Neuron (in vitro differentiated cells): ENCODE measurements around the gene GUCY1A1.

Experiments used
- H2AFZ ChIP-seq: one replicate; pipeline ENCODE4 v1.6.1; 2013; ENCODE audit warnings: low read depth, mild to moderate bottlenecking, inconsistent platforms, low read length, moderate library complexity
- H3K27me3 ChIP-seq: one replicate; pipeline ENCODE4 v1.6.1; 2013; ENCODE audit warnings: low read length; ENCODE audit not compliant: insufficient read depth
- H3K36me3 ChIP-seq: one replicate; pipeline ENCODE4 v1.6.1; 2013; ENCODE audit warnings: low read length; ENCODE audit not compliant: insufficient read depth
- H3K4me1 ChIP-seq: one replicate; pipeline ENCODE4 v1.6.1; 2013; ENCODE audit warnings: low read length; ENCODE audit not compliant: insufficient read depth
- H3K4me3 ChIP-seq: 2 replicates; pipeline ENCODE4 v1.5.1; 2013; ENCODE audit warnings: mild to moderate bottlenecking, low read length, moderate library complexity
- H3K9me3 ChIP-seq: one replicate; pipeline ENCODE4 v1.6.1; 2013; ENCODE audit warnings: low read length

The GUCY1A1 gene

DNA sequence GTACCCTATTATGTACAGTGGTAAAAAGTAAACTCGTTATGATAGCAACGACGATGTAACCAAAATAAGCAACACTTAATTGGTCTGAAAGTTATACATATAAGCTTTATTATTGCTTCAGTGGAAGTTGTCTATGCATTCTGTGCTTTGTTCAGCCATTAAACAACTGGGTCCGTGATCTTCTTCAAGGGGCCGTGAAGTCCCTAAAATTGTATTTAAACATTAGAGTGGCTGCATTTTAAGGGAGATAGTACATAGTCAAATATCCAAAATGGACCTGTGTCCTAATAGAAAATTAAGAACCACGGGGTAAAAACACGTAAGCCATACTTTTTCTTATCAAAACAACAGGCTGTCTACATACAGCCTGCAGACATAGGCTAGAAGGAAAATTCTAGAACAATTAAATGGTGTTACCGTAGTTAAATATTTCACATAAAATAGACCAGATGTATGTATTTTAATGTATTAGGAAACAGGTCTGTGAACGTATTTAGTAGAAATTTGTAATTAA lies 2.1 kb downstream of the GUCY1A1 start:
- Histone ChIP-seq H3K4me1 (peaks cover 18% of the 10 kb centered on the region), H3K9me3 (no peaks in the 10 kb centered on the region), H3K36me3 (no peaks in the 10 kb centered on the region), H3K4me3 (no peak overlapping the region), H3K27me3 (peaks cover 56% of the 10 kb centered on the region), H2AFZ (no peak overlapping the region)

DNA sequence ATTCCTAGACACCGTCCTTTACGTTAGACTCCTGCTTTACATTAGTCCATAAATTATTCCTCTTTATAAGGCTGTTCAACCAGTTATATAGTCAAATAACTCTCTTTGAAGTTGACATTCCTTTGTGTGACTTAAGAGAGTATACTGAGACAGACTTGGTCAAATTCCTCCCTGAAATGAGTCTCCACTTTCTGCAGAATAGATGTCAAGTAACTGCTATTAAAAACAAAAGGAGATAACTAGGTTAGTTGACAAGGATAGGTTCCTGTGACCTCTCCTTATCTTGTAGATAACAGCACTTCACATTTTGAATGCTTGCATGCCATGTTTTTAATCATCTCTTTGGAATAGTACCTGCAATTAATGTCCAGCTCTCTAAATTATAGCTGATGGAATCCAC lies 5.7 kb downstream of the GUCY1A1 start:
- H3K9me3 ChIP-seq = no peaks in the 10 kb centered on the region
- peaks cover 25% of the 10 kb centered on the region for H3K4me1 ChIP-seq
- no peak overlapping the region for H2AFZ ChIP-seq
- no peak overlapping the region for H3K4me3 ChIP-seq
- H3K27me3 ChIP-seq = peaks cover 29% of the 10 kb centered on the region
- H3K36me3 ChIP-seq = no peaks in the 10 kb centered on the region

DNA sequence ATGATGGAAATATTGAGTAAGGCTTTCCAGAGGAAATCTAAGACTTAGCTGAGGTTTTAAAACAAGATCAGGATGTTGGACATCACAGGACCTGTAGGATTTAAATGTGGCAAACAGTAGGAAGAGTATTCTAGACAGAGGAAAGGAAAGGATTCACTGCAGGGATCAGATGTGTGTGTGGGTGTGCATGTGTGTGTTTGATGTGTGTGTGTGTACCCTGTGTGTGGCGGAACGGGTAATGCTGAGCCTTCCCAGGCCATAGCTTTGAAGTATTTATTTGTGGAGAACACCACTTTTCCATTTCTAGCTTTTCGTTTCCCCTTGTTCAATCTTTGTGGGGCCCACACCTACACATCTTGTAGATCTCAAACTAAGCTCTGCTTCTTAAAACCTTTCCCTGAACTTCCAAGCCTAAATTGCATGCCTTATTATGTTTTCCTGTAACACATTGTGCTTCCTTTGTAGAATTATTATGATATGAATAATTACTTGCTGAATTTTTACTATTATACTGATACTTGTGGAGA lies 6.9 kb downstream of the GUCY1A1 start:
- H3K4me3 ChIP-seq = no peak overlapping the region
- H3K9me3 ChIP-seq = no peaks in the 10 kb centered on the region
- peaks cover 17% of the 10 kb centered on the region for H3K4me1 ChIP-seq
- peaks cover 20% of the 10 kb centered on the region for H3K27me3 ChIP-seq
- no peaks in the 10 kb centered on the region for H3K36me3 ChIP-seq
- no peak overlapping the region for H2AFZ ChIP-seq

DNA sequence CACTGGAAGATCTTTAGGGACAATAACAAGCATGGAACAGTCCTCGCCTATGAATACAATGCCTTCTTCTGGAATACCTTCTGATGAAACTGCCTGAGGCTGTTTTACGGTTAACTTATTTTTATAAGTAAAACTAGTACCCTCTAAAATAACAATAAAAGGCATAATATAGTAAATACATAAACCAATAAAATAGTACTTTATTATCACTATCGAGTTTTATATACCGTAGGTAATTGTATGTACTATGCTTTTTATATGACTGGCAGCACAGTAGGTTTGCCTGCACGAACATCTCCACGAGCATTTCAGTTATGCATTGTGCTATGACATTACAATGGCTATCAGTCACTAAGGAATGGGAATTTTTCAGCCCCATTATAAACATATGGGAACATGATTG lies 8.0 kb downstream of the GUCY1A1 start:
- no peak overlapping the region for H3K4me3 ChIP-seq
- no peaks in the 10 kb centered on the region for H3K36me3 ChIP-seq
- no peak overlapping the region for H2AFZ ChIP-seq
- peaks cover 17% of the 10 kb centered on the region for H3K27me3 ChIP-seq
- peaks cover 15% of the 10 kb centered on the region for H3K4me1 ChIP-seq
- H3K9me3 ChIP-seq = no peaks in the 10 kb centered on the region

DNA sequence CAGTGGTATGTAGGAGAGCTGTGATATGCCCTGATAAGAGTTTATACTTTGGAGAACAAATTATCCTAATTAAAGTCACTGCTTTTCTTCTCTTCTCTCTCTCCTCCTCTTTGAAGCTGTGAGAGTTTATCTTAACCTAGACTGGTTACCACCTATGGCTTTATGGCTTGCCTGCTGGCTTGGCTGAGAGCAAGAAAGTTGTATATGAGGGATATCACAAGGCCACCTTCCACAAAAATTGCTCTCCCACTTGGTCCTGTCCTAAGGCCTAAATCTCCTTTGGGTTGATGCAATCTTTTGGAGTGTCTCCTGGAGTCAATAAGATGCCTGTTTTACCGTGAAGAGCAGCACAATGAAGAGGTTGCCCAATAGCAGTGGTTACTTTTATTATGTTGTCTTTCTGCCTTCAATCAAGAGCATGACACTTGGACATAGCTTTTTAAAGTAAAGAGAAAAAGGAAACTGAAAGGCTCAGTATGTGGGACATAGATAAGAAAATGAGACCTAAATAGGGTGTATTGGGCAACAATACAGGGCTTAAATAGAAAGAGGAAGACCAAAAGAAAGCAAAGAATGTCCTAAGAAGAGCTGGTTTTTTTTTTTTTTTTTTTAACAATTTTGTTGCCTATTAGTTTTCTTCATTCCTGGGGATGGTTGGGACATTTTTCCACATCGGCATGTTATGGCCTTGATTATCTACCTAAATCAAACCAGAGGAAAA lies 9.2 kb downstream of the GUCY1A1 start:
- no peaks in the 10 kb centered on the region for H3K9me3 ChIP-seq
- no peak overlapping the region for H2AFZ ChIP-seq
- no peak overlapping the region for H3K4me3 ChIP-seq
- H3K27me3 ChIP-seq = peaks cover 9% of the 10 kb centered on the region
- no peaks in the 10 kb centered on the region for H3K36me3 ChIP-seq
- H3K4me1 ChIP-seq = peaks cover 15% of the 10 kb centered on the region

DNA sequence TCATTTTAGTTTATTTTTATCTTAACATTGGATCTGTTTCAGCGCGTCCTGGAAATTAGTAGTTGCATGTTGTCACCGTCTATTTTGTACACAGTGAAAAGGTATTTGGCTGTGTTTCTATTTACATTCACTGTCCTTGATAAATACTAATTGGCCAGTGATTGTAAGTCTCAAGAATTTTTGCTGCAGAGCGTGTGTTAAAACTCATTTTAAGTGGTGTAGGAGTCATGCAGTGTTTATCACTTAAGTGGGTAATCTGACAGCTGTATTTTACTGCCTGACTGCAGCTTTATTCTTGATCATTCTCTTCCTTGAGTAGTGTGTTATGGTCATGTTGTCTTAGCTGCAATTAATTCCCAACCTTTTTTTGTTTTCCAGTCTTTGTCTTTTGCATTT lies 9.8 kb downstream of the GUCY1A1 start:
- H2AFZ ChIP-seq = no peak overlapping the region
- no peaks in the 10 kb centered on the region for H3K36me3 ChIP-seq
- peaks cover 15% of the 10 kb centered on the region for H3K4me1 ChIP-seq
- H3K4me3 ChIP-seq = no peak overlapping the region
- H3K9me3 ChIP-seq = no peaks in the 10 kb centered on the region
- H3K27me3 ChIP-seq = peaks cover 6% of the 10 kb centered on the region

DNA sequence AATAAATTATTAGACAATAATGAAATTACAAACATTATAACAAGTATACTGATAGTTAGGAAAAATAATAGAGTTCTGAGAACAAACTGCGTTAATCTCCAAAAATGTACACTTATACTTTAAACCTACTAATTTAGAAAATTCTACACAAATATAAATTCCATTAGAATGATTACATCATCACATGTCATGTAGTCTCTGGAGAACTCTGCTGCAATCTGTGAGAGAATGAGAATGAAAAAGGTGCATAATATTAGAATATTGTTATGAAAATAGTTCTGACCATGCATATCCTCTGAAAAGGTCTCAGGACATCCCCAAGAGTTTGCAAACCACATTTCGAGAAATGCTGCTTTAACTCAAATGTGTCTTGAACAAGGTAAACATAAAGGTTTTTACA lies 11.4 kb downstream of the GUCY1A1 start:
- Histone ChIP-seq H3K36me3 (no peaks in the 10 kb centered on the region), H3K9me3 (no peaks in the 10 kb centered on the region), H3K4me1 (peaks cover 15% of the 10 kb centered on the region), H3K27me3 (no peaks in the 10 kb centered on the region), H2AFZ (no peak overlapping the region), H3K4me3 (no peak overlapping the region)

DNA sequence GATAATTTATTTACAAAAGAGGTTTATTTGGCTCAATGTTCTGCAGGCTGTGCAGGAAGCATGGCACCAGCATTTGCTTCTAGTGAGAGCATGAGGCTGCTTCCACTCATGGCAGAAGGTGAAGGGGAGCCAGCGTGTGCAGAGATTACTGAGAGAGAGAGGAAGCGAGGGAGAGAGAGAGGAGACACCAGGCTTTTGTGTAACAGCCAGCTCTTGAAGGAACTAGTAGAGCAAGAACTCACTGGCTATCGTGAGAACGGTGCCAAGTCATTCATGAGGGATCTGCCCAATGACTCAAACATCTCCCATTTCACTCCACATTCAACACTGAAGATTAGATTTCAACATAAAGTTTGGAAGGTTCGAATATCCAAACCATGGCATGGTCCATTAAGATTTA lies 12.7 kb downstream of the GUCY1A1 start:
- H3K9me3 ChIP-seq = no peaks in the 10 kb centered on the region
- H3K4me3 ChIP-seq = no peak overlapping the region
- H3K4me1 ChIP-seq = peaks cover 15% of the 10 kb centered on the region
- H2AFZ ChIP-seq = no peak overlapping the region
- H3K27me3 ChIP-seq = no peaks in the 10 kb centered on the region
- H3K36me3 ChIP-seq = no peaks in the 10 kb centered on the region

DNA sequence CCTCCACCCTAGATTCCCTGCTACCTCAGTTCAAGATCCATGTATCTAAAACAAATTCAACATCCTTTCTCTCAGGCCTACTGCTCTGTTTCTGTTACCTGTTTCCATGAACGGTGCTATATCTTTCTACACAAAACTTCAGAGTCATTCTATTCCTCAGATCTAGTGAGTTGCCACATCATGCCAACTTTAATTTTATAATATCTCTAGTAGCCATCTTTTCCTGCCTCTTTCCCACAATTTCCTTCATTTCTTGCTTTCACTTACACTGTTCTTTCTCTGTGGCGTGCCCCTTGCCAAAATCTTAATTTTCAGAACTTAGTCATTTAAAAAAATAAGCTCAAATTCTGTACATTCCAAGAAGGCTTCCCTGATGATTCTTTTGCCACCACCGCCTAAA lies 15.2 kb downstream of the GUCY1A1 start:
- no peak overlapping the region for H2AFZ ChIP-seq
- no peaks in the 10 kb centered on the region for H3K4me1 ChIP-seq
- H3K9me3 ChIP-seq = no peaks in the 10 kb centered on the region
- no peaks in the 10 kb centered on the region for H3K27me3 ChIP-seq
- H3K4me3 ChIP-seq = no peak overlapping the region
- no peaks in the 10 kb centered on the region for H3K36me3 ChIP-seq

DNA sequence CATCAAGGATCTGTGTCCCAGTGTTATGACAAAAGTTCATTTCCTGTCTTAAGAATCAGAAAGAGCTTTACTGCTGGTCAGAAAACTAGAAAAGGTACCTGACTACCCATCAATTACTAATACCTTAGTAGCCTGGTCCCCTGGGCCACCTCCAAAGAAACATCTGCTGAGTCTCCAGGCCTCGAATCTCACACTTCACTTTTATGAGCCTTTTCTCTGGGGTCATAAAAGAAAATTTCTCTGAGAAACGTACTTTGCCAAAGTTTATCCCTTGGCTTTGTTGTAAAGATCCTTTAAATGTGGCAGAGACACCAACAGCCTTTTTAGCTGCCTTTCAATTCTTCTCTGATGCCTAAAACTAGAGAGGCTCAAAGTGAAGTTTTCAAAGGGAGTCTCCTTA lies 17.8 kb downstream of the GUCY1A1 start:
- Histone ChIP-seq H2AFZ (no peak overlapping the region), H3K27me3 (no peaks in the 10 kb centered on the region), H3K4me3 (no peak overlapping the region)

DNA sequence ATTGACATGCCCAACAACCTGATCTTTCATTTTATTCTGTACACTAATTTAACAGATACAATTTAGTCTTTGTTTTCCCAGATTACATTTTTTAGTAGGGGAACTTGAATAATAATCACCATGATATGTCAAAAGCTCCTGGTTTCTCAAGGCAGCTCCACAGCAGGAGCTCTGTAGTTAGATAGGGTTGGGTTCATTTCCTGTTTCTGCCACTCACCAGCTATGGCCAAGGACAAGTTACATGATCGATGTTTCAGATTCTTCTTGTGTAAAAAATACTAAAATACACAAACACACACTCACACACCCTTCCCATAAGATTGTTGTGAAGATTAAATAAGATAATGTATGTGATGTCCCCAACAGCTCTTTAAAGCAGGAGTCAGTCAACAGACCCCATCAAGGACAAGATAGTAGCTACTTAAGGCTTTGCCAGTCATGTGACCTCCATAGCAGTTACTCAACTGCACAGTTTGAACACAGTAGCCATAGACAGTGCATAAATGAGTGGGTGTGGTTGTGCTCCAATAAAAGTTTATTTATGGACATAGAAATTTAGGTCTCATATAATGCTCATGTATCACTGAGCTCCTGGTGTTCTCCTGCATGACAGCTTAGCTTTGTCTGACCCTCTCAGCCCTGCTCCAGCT lies 18.4 kb downstream of the GUCY1A1 start:
- Histone ChIP-seq H2AFZ (no peak overlapping the region), H3K27me3 (no peaks in the 10 kb centered on the region), H3K36me3 (no peaks in the 10 kb centered on the region), H3K4me1 (no peaks in the 10 kb centered on the region), H3K9me3 (no peaks in the 10 kb centered on the region), H3K4me3 (no peak overlapping the region)

More for the DNA sequence above, 17.8 kb downstream of the GUCY1A1 start:
- H3K36me3 ChIP-seq = no peaks in the 10 kb centered on the region
- H3K4me1 ChIP-seq = no peaks in the 10 kb centered on the region
- H3K9me3 ChIP-seq = no peaks in the 10 kb centered on the region

DNA sequence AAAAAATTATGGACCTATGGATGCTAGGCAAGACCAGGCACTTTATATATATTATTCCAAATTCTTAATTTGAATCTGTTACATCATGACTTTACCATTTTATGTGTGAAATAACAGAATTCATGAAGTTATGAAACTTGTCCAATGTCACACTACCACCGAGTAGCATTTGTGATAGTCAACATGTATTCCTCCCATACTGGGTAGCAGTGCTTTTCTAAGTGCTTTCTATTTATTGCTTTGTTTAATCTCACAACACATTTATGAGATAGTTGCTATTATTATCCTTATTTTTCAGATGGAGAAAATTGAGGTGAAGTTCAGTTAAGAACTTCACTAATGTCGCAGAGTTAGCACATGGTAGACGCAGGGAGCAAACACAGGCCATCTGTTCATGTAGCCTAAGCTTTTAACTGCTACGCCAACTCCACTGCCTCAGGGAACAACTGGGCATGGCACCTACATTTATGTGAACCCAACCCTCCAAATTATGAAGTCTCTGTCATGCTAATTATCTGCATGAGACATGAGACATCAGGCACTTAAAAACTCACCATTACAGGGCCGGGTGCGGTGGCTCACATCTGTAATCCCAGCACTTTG lies 20.8 kb downstream of the GUCY1A1 start:
- Histone ChIP-seq H3K36me3 (no peaks in the 10 kb centered on the region), H3K4me3 (no peak overlapping the region), H3K4me1 (no peaks in the 10 kb centered on the region), H3K9me3 (no peaks in the 10 kb centered on the region), H3K27me3 (no peaks in the 10 kb centered on the region), H2AFZ (no peak overlapping the region)

DNA sequence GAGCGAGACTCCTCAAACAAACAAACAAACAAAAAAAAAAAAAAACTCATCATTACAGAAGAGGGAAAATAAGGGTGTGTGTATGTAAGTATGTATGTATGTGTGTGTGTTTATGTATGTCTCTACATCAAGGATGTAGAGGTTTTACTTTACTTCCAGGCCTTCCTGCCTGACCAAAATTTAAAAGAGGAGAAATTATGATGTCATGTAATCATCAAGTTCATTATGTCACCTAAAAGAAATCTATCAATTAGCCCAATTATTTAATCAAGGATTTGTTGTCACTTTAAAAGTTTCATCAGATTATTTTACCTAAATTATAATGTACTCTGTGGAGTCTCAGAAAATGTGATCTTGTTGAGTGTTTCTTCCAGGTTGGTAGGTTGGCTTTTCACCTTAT lies 21.6 kb downstream of the GUCY1A1 start:
- Histone ChIP-seq H3K27me3 (no peaks in the 10 kb centered on the region), H3K9me3 (no peaks in the 10 kb centered on the region), H2AFZ (no peak overlapping the region), H3K4me3 (no peak overlapping the region), H3K36me3 (no peaks in the 10 kb centered on the region), H3K4me1 (no peaks in the 10 kb centered on the region)
